Neural crest cell (in vitro differentiated cells): ENCODE measurements around the gene MYPN. TPM values are rescaled to one million over a fixed set of nuclear protein-coding genes. Genes with fewer than 3 reads are reported as not detected.
"Not testable (repeated sequence)": the region's sequence is repeated elsewhere in the genome, so short reads cannot be mapped to it uniquely, and the experiment has no call there.

Experiments
- DNase-seq: peaks from one replicate; pipeline ENCODE4 v3.0.0; 2021; ENCODE audit warnings: low read depth, mixed read lengths, low spot score
- H3K27ac Mint-ChIP-seq: one replicate; pipeline ENCODE4 v1.8.0; 2021; ENCODE audit warnings: mild to moderate bottlenecking, mixed read lengths; ENCODE audit not compliant: unreplicated experiment
- H3K27me3 Mint-ChIP-seq: 2 replicates; pipeline ENCODE4 v1.8.0; 2021; ENCODE audit warnings: low read depth, mild to moderate bottlenecking, mixed read lengths
- H3K36me3 Mint-ChIP-seq: 2 replicates; pipeline ENCODE4 v1.8.0; 2021; ENCODE audit warnings: low read depth, mild to moderate bottlenecking, mixed read lengths
- H3K4me1 Mint-ChIP-seq: 2 replicates; pipeline ENCODE4 v1.8.0; 2021; ENCODE audit warnings: mixed read lengths
- H3K4me3 Mint-ChIP-seq: one replicate; pipeline ENCODE4 v1.8.0; 2021; ENCODE audit warnings: mild to moderate bottlenecking, mixed read lengths
- H3K9me3 Mint-ChIP-seq: 2 replicates; pipeline ENCODE4 v1.8.0; 2021; ENCODE audit warnings: mixed read lengths
- total RNA-seq: library from RNA; stranded (reverse); gene quantifications from 2 replicates; pipeline ENCODE4 v1.2.1, GENCODE V29; 2021
- TF ChIP-seq, protein P1 (sequence below): fragments of 200-600 bp; sonication (generic); conservative IDR thresholded peaks from 2 replicates; pipeline ENCODE4 v1.5.0; 2021; ENCODE audit warnings: antibody characterized with exemption, mild to moderate bottlenecking

The MYPN gene
- total RNA-seq, 1 donor from 2014 or later = not detected

DNA sequence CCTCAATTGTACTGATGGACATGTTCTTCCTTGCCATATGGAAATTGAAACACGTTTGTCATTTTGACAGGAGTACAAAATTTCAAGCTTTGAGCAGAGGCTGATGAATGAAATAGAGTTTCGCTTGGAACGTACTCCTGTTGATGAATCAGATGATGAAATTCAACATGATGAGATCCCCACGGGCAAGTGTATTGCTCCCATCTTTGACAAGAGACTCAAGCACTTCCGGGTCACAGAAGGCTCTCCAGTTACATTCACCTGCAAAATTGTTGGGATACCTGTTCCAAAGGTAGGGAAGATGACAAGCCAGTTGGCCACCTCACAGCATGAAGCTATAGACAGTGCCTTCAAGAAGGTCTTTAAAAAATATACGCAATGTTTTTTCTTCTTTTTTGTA lies 79.5 kb downstream of the MYPN start:
- no peak for DNase-seq
- Mint-ChIP-seq H3K4me1 (no peaks in the 10 kb centered on the region), H3K27me3 (peaks cover 31% of the 10 kb centered on the region), H3K4me3 (no peak overlapping the region), H3K27ac (no peak overlapping the region), H3K36me3 (no peaks in the 10 kb centered on the region), H3K9me3 (no peaks in the 10 kb centered on the region)
- TF ChIP-seq, protein P1, sequence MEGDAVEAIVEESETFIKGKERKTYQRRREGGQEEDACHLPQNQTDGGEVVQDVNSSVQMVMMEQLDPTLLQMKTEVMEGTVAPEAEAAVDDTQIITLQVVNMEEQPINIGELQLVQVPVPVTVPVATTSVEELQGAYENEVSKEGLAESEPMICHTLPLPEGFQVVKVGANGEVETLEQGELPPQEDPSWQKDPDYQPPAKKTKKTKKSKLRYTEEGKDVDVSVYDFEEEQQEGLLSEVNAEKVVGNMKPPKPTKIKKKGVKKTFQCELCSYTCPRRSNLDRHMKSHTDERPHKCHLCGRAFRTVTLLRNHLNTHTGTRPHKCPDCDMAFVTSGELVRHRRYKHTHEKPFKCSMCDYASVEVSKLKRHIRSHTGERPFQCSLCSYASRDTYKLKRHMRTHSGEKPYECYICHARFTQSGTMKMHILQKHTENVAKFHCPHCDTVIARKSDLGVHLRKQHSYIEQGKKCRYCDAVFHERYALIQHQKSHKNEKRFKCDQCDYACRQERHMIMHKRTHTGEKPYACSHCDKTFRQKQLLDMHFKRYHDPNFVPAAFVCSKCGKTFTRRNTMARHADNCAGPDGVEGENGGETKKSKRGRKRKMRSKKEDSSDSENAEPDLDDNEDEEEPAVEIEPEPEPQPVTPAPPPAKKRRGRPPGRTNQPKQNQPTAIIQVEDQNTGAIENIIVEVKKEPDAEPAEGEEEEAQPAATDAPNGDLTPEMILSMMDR = no peak

DNA sequence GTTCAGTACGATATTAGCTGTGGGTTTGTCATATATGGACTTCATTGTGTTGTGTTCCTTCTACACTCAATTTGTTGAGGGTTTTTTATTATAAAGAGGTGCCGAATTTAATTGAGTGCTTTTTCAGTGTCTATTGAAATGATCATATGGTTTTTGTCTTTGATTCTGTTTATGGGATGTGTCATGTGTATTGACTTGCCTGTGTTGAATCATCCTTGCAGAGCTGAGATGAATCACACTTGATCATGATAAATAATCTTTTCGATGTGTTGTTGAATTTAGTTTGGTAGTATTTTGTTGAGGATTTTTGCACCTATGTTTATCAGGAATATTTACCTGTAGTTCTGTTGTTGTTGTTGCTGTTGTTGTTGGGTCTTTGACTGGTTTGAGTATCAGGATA lies 82.8 kb downstream of the MYPN start:
- peaks cover 21% of the 10 kb centered on the region for H3K27me3 Mint-ChIP-seq
- H3K4me1 Mint-ChIP-seq = no peaks in the 10 kb centered on the region
- no peaks in the 10 kb centered on the region for H3K9me3 Mint-ChIP-seq
- TF ChIP-seq, protein P1 = no peak
- no peak for DNase-seq
- no peak overlapping the region for H3K4me3 Mint-ChIP-seq
- no peak overlapping the region for H3K27ac Mint-ChIP-seq
- no peaks in the 10 kb centered on the region for H3K36me3 Mint-ChIP-seq

DNA sequence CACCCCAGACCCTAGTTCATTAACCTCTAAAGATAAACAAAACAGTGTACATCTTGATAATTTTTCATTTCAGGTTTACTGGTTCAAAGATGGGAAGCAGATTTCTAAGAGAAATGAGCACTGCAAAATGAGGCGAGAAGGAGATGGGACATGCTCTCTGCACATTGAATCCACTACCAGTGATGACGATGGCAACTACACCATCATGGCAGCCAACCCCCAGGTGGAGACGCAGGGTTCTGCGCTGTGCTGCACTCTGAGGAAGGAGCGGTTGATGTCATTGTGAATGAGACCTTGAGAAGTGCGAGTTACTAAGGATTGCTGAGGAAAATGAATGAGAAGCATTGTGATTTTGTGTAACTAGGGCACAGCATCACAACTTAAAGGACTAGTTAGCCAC lies 85.0 kb downstream of the MYPN start:
- no peaks in the 10 kb centered on the region for H3K36me3 Mint-ChIP-seq
- H3K4me3 Mint-ChIP-seq = no peak overlapping the region
- H3K27me3 Mint-ChIP-seq = peaks cover 10% of the 10 kb centered on the region

DNA sequence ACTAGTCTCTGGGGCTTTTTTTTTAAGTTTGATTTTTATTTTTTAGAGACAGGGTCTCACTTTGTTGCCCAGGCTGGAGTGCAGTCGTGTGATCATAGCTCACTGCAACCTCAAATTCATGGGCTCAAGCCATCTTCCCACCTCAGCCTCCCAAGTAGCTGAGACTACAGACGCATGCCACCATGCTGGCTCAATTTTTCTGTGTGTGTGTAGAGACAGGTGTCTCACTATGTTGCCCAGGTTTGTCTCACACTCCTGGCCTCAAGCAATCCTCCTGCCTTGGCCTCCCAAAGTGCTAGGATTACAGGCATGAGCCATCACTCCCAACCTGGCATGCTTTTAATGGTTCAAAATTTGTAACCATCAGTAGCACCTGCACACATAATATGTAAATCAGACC lies 86.5 kb downstream of the MYPN start:
- not testable (repeated sequence) for H3K4me1 Mint-ChIP-seq, H3K9me3 Mint-ChIP-seq, H3K27me3 Mint-ChIP-seq, DNase-seq, H3K27ac Mint-ChIP-seq, H3K4me3 Mint-ChIP-seq, H3K36me3 Mint-ChIP-seq

More for the DNA sequence above, 85.0 kb downstream of the MYPN start:
- no peaks in the 10 kb centered on the region for H3K4me1 Mint-ChIP-seq
- no peak for DNase-seq
- no peak overlapping the region for H3K27ac Mint-ChIP-seq
- TF ChIP-seq, protein P1 = no peak
- H3K9me3 Mint-ChIP-seq = no peaks in the 10 kb centered on the region

DNA sequence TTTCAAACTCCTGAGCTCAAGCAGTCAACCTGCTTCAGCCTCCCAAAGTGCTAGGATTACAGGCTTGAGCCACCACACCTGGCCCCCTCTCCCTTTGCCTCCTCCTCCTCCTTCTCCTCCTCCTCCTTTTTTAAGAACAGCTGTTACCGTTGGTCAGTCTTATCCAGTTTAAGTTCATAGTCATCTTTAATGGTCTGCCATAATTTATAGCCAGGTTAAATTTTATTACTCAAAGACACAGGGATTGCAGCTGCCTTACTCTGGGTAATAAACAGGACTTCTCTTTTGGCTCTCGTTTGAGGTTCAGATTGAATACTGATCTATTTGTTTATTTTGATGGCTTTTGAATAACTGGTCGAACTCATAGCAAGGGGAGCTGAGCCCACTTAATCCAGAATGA lies 87.4 kb downstream of the MYPN start:
- TF ChIP-seq, protein P1 = no peak
- Mint-ChIP-seq H3K9me3 (no peaks in the 10 kb centered on the region), H3K4me1 (no peaks in the 10 kb centered on the region), H3K4me3 (no peak overlapping the region), H3K27me3 (peaks cover 8% of the 10 kb centered on the region), H3K27ac (no peak overlapping the region), H3K36me3 (no peaks in the 10 kb centered on the region)
- no peak for DNase-seq

DNA sequence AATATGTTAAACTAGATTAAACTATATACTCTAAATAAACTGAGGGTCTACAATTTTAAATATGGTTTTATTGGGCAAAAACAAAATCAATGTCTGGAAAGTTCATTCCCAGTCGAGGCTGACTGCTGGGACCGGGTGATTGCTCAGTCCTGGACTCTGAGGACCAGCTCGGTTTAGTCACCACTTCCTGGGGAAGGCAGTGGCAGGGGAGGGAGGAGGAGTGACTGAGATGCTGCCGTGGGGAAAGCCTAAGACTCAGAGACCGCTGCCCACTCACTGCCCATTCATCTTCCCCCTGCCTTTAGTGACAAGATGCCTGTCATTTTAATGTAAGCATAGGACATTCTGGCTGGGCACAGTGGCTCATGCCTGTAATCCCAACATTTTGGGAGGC lies 93.7 kb downstream of the MYPN start:
- H3K36me3 Mint-ChIP-seq = no peaks in the 10 kb centered on the region
- no peaks in the 10 kb centered on the region for H3K4me1 Mint-ChIP-seq
- H3K27ac Mint-ChIP-seq = no peak overlapping the region

More for the DNA sequence above, 93.7 kb downstream of the MYPN start:
- Mint-ChIP-seq H3K9me3 (no peaks in the 10 kb centered on the region), H3K27me3 (peaks cover 12% of the 10 kb centered on the region), H3K4me3 (no peak overlapping the region)
- DNase-seq = no peak
- TF ChIP-seq, protein P1 = no peak
